T-cell (primary cell): ENCODE data around the gene OR4D6. TPM values are rescaled to one million over a fixed set of nuclear protein-coding genes. Genes with fewer than 3 reads are reported as not detected.

ENCODE experiments used
- ATAC-seq, 4 experiments: fragments of 200-7000 bp in 3 of 4; fragments of 150-1000 bp in 1 of 4; cut with Tn5 transposase; replicated peaks in 1 of 4; 1 replicate in 3 of 4; 2 replicates in 1 of 4; pipeline ENCODE4 v1.10.0; 2021; ENCODE audit warnings: moderate library complexity in 3 of 4, mild to moderate bottlenecking in 2 of 4, moderate number of reproducible peaks in 1 of 4
- CTCF ChIA-PET, 2 donors: fragments of 300-600 bp; sonication (Branson Sonifier 250); formaldehyde crosslinking; loops; one replicate each; lab custom pipeline; 2022; ENCODE audit warnings: antibody characterized with exemption in 2 of 2; lab: Charles Lee
- POLR2A ChIA-PET, 2 donors: fragments of 300-600 bp; sonication (Branson Sonifier 250); formaldehyde crosslinking; loops; one replicate each; lab custom pipeline; 2022; ENCODE audit warnings: antibody characterized with exemption in 2 of 2; lab: Charles Lee
- DNase-seq, 35 experiments: peaks; one replicate each; pipeline versions ENCODE4 v3.0.0 to v3.0.0-alpha.2; 2013 to 2023
- H3K27ac ChIP-seq: one replicate; pipeline ENCODE4 v1.5.1; 2013; ENCODE audit warnings: low read length
- H3K27me3 ChIP-seq, 2 experiments: replicated peaks in 1 of 2; 1 replicate in 1 of 2; 2 replicates in 1 of 2; pipeline versions ENCODE4 v1.6.1 to v1.7.0; 2013; ENCODE audit warnings: low read length in 1 of 2, mixed read lengths in 1 of 2; ENCODE audit not compliant: control insufficient read depth in 2 of 2, insufficient read depth in 2 of 2; ENCODE audit errors: extremely low read depth in 1 of 2
- H3K36me3 ChIP-seq, 2 donors: 1 replicate in 1 of 2; 2 replicates in 1 of 2; pipeline versions ENCODE4 v1.6.1 to v1.7.0; 2013; ENCODE audit warnings: low read length in 1 of 2; ENCODE audit not compliant: control insufficient read depth in 2 of 2, insufficient read depth in 1 of 2; ENCODE audit errors: extremely low read depth in 1 of 2
- H3K4me1 ChIP-seq, 2 experiments: 1 replicate in 1 of 2; 2 replicates in 1 of 2; pipeline versions ENCODE4 v1.6.1 to v1.7.0; 2013; ENCODE audit warnings: low read length in 2 of 2, mixed read lengths in 1 of 2; ENCODE audit not compliant: insufficient read depth in 2 of 2, control insufficient read depth in 1 of 2; ENCODE audit errors: extremely low read depth in 1 of 2
- H3K4me3 ChIP-seq, 2 donors: 1 replicate in 1 of 2; 2 replicates in 1 of 2; pipeline versions ENCODE4 v1.5.1 to v1.7.0; 2013; ENCODE audit warnings: mild to moderate bottlenecking in 2 of 2, low read length in 1 of 2, moderate library complexity in 1 of 2; ENCODE audit not compliant: control insufficient read depth in 1 of 2; ENCODE audit errors: extremely low read depth in 1 of 2
- H3K9me3 ChIP-seq: 2 replicates; pipeline ENCODE4 v1.7.0; 2013
- H3K27ac Mint-ChIP-seq, 2 donors: one replicate each; pipeline ENCODE4 v1.8.0; 2020 to 2021; ENCODE audit warnings: mild to moderate bottlenecking in 2 of 2, mixed read lengths in 2 of 2
- H3K27me3 Mint-ChIP-seq, 2 donors: one replicate each; pipeline ENCODE4 v1.8.0; 2021 to 2022; ENCODE audit warnings: mixed read lengths in 2 of 2
- H3K36me3 Mint-ChIP-seq: one replicate; pipeline ENCODE4 v1.8.0; 2021; ENCODE audit warnings: mixed read lengths
- H3K4me1 Mint-ChIP-seq, 3 donors: one replicate each; pipeline ENCODE4 v1.8.0; 2020 to 2022; ENCODE audit warnings: mixed read lengths in 3 of 3, mild to moderate bottlenecking in 1 of 3
- H3K4me3 Mint-ChIP-seq, 3 donors: one replicate each; pipeline ENCODE4 v1.8.0; 2020 to 2022; ENCODE audit warnings: mild to moderate bottlenecking in 3 of 3, mixed read lengths in 3 of 3, moderate library complexity in 3 of 3
- H3K9me3 Mint-ChIP-seq, 3 donors: one replicate each; pipeline ENCODE4 v1.8.0; 2020 to 2022; ENCODE audit warnings: mixed read lengths in 3 of 3
- WGBS: methylation state at CpG from one replicate; pipeline ENCODE4 v1.1.5; 2013; ENCODE audit warnings: missing lambda C conversion rate; ENCODE audit not compliant: insufficient coverage; 5-methylcytosine and 5-hydroxymethylcytosine counted together
- total RNA-seq, 35 experiments: library from RNA in 6 of 35; stranded (reverse) in 6 of 35; fragments of 120-200 nt in 1 of 35; gene quantifications; one replicate each; pipeline versions ENCODE4 v1.2.1 to v1.2.4 and lab custom pipeline; 2013 to 2026

Gene OR4D6
- not detected for total RNA-seq
- not detected for total RNA-seq (2013)
- 0 reads per million in 29 experiments for total RNA-seq (lab: John Stamatoyannopoulos, UW)

GRCh38 chr11:59456661-59457060, at the start of gene OR4D6:
OR4D6 (plus strand) TSS chr11:59456961; CDS start chr11:59456961, 0 bp downstream.
- peaks cover 13 to 23% of the 10 kb centered on the region in 2 donors for H3K27me3 Mint-ChIP-seq
- no peaks in the 10 kb centered on the region for H3K9me3 Mint-ChIP-seq
- ATAC-seq (no peak), DNase-seq (no peak)
- ChIA-PET CTCF (no interaction called here), POLR2A (no interaction called here)
- no CpG with 5 or more reads among the region's 2 CpGs for WGBS
- Histone ChIP-seq H3K27ac (no peak within 1 kb of the TSS), H3K9me3 (no peaks in the 10 kb centered on the region), H3K36me3 (no peaks in the 10 kb centered on the region), H3K27me3 (peaks cover 0 to 7% of the 10 kb centered on the region in 2 experiments), H3K4me3 (no peak within 1 kb of the TSS), H3K4me1 (no peaks in the 10 kb centered on the region)
- H3K27ac Mint-ChIP-seq: no peak within 1 kb of the TSS
- H3K4me3 Mint-ChIP-seq: no peak within 1 kb of the TSS
- no peaks in the 10 kb centered on the region for H3K36me3 Mint-ChIP-seq
- H3K4me1 Mint-ChIP-seq: no peaks in the 10 kb centered on the region

- DNase-seq (no peak), ATAC-seq (no peak)
- H3K27me3 ChIP-seq: peaks cover 0 to 6% of the 10 kb centered on the region in 2 experiments
- ChIA-PET POLR2A (no interaction called here), CTCF (no interaction called here)
- H3K36me3 ChIP-seq: no peaks in the 10 kb centered on the region
- no CpG with 5 or more reads among the region's 2 CpGs for WGBS
- peaks cover 4 to 21% (median 21%) of the 10 kb centered on the region in 3 donors for H3K9me3 Mint-ChIP-seq
- H3K9me3 ChIP-seq: no peaks in the 10 kb centered on the region
- peaks cover 0 to 10% of the 10 kb centered on the region in 2 experiments for H3K4me1 ChIP-seq
- H3K36me3 Mint-ChIP-seq: no peaks in the 10 kb centered on the region
- H3K27ac ChIP-seq: no peak overlapping the region
- peaks cover 14% of the 10 kb centered on the region in 2 donors for H3K27me3 Mint-ChIP-seq
- no peak overlapping the region for H3K4me3 ChIP-seq
- no peak overlapping the region for H3K27ac Mint-ChIP-seq
- H3K4me3 Mint-ChIP-seq: no peak overlapping the region
- peaks cover 9 to 17% (median 15%) of the 10 kb centered on the region in 3 donors for H3K4me1 Mint-ChIP-seq
Observed at GRCh38 chr11:59413646-59414045, 43.1 kb upstream of the OR4D6 start.

- no peak overlapping the region for H3K27ac Mint-ChIP-seq
- Histone ChIP-seq H3K9me3 (no peaks in the 10 kb centered on the region), H3K4me1 (peaks cover 0 to 10% of the 10 kb centered on the region in 2 experiments), H3K36me3 (no peaks in the 10 kb centered on the region), H3K27me3 (peaks cover 0 to 6% of the 10 kb centered on the region in 2 experiments), H3K4me3 (no peak overlapping the region), H3K27ac (no peak overlapping the region)
- H3K4me1 Mint-ChIP-seq: peaks cover 9 to 17% (median 15%) of the 10 kb centered on the region in 3 donors
- H3K4me3 Mint-ChIP-seq: no peak overlapping the region
- ChIA-PET POLR2A (no interaction called here), CTCF (no interaction called here)
- no CpG with 5 or more reads among the region's 1 CpG for WGBS
- DNase-seq: no peak
- no peak for ATAC-seq
- no peaks in the 10 kb centered on the region for H3K36me3 Mint-ChIP-seq
- peaks cover 4 to 11% (median 11%) of the 10 kb centered on the region in 3 donors for H3K9me3 Mint-ChIP-seq
- peaks cover 17 to 19% of the 10 kb centered on the region in 2 donors for H3K27me3 Mint-ChIP-seq
Observed at GRCh38 chr11:59415111-59415510, 41.6 kb upstream of the OR4D6 start.

- H3K27me3 Mint-ChIP-seq: peaks cover 17 to 19% of the 10 kb centered on the region in 2 donors
- H3K36me3 Mint-ChIP-seq: no peaks in the 10 kb centered on the region
- POLR2A ChIA-PET: no interaction called here
- Histone ChIP-seq H3K36me3 (no peaks in the 10 kb centered on the region), H3K4me3 (no peak overlapping the region), H3K27me3 (peaks cover 0 to 6% of the 10 kb centered on the region in 2 experiments), H3K27ac (no peak overlapping the region), H3K4me1 (peaks cover 0 to 10% of the 10 kb centered on the region in 2 experiments), H3K9me3 (no peaks in the 10 kb centered on the region)
- no CpG with 5 or more reads among the region's 5 CpGs for WGBS
- H3K27ac Mint-ChIP-seq: no peak overlapping the region
- H3K4me1 Mint-ChIP-seq: peaks cover 9 to 17% (median 15%) of the 10 kb centered on the region in 3 donors
- H3K4me3 Mint-ChIP-seq: no peak overlapping the region
- no peaks in the 10 kb centered on the region for H3K9me3 Mint-ChIP-seq
- ATAC-seq (no peak), DNase-seq (no peak)
- CTCF ChIA-PET: no interaction called here
Observed at GRCh38 chr11:59416613-59417012, 40.1 kb upstream of the OR4D6 start.

GRCh38 chr11:59417023-59417422, 39.7 kb upstream of the OR4D6 start:
- Mint-ChIP-seq H3K4me1 (peaks cover 9 to 17% (median 15%) of the 10 kb centered on the region in 3 donors), H3K9me3 (no peaks in the 10 kb centered on the region), H3K4me3 (no peak overlapping the region), H3K27me3 (peaks cover 17 to 19% of the 10 kb centered on the region in 2 donors), H3K36me3 (no peaks in the 10 kb centered on the region), H3K27ac (no peak overlapping the region)
- ChIA-PET POLR2A (no interaction called here), CTCF (interaction anchor here in 1 of 2 donors (0.5 kb wide), 1 partner anchor 439 kb away, joined by 3 read pairs; no protein-coding TSS in a partner anchor)
- DNase-seq: peak in 1 of 35 experiments; percentile 3
- WGBS: 8% methylated on average over 2 of the region's 5 CpGs
- Histone ChIP-seq H3K27ac (no peak overlapping the region), H3K27me3 (peaks cover 0 to 6% of the 10 kb centered on the region in 2 experiments), H3K36me3 (no peaks in the 10 kb centered on the region), H3K4me3 (peak overlapping the region in 1 of 2 donors; percentile 15), H3K9me3 (no peaks in the 10 kb centered on the region), H3K4me1 (peaks cover 0 to 10% of the 10 kb centered on the region in 2 experiments)
- peak in 1 of 4 experiments; percentile 40 for ATAC-seq

GRCh38 chr11:59418156-59418555, 38.6 kb upstream of the OR4D6 start:
- Histone ChIP-seq H3K4me3 (no peak overlapping the region), H3K9me3 (no peaks in the 10 kb centered on the region), H3K4me1 (peaks cover 0 to 10% of the 10 kb centered on the region in 2 experiments), H3K36me3 (no peaks in the 10 kb centered on the region), H3K27ac (no peak overlapping the region), H3K27me3 (peaks cover 0 to 6% of the 10 kb centered on the region in 2 experiments)
- peaks cover 14 to 15% of the 10 kb centered on the region in 2 donors for H3K27me3 Mint-ChIP-seq
- no peak overlapping the region for H3K4me3 Mint-ChIP-seq
- DNase-seq (no peak), ATAC-seq (no peak)
- no peaks in the 10 kb centered on the region for H3K9me3 Mint-ChIP-seq
- ChIA-PET CTCF (no interaction called here), POLR2A (no interaction called here)
- no peaks in the 10 kb centered on the region for H3K36me3 Mint-ChIP-seq
- H3K27ac Mint-ChIP-seq: no peak overlapping the region
- WGBS: 100% methylated on average over 1 of the region's 2 CpGs
- peaks cover 9 to 17% (median 15%) of the 10 kb centered on the region in 3 donors for H3K4me1 Mint-ChIP-seq
